HCT116 (cell line): ENCODE data around the gene HIVEP3.

ENCODE experiments used
- ATF3 ChIP-seq: IDR thresholded peaks from 2 replicates; pipeline ENCODE4 v1.6.1; 2012
- CTCF ChIP-seq, 3 experiments: fragments of 200-600 bp in 1 of 3; sonication (generic) in 1 of 3; IDR thresholded peaks in 2 of 3; conservative IDR thresholded peaks in 1 of 3; 2 replicates each; pipeline ENCODE4 v1.5.1; 2012 to 2017; ENCODE audit warnings: low read depth in 2 of 3, low read length in 2 of 3, antibody characterized with exemption in 1 of 3, borderline replicate concordance in 1 of 3, control low read depth in 1 of 3, mild to moderate bottlenecking in 1 of 3, mixed read lengths in 1 of 3, mixed run types in 1 of 3, moderate library complexity in 1 of 3; ENCODE audit not compliant: insufficient read depth in 1 of 3
- EGR1 ChIP-seq: IDR thresholded peaks from 2 replicates; pipeline ENCODE4 v1.6.1; 2012; ENCODE audit warnings: low read depth
- EZH2 ChIP-seq: fragments of 200-600 bp; sonication (generic); IDR thresholded peaks from 2 replicates; pipeline ENCODE4 v1.6.1; 2017; ENCODE audit warnings: antibody characterized with exemption, mixed run types
- JUND ChIP-seq: IDR thresholded peaks from 2 replicates; pipeline ENCODE4 v1.6.1; 2012
- MAX ChIP-seq: IDR thresholded peaks from 2 replicates; pipeline ENCODE4 v1.6.1; 2012
- POLR2A ChIP-seq: IDR thresholded peaks from 2 replicates; pipeline ENCODE4 v1.7.0; 2011; ENCODE audit warnings: borderline replicate concordance; ENCODE audit not compliant: insufficient read depth, insufficient read length; ENCODE audit errors: extremely low read depth
- SP1 ChIP-seq: IDR thresholded peaks from 2 replicates; pipeline ENCODE4 v1.6.1; 2012; ENCODE audit warnings: low read depth
- ZNF274 ChIP-seq: fragments of 200-500 bp; sonication (Bioruptor generic); IDR thresholded peaks from 2 replicates; pipeline ENCODE4 v1.6.1; 2014; ENCODE audit warnings: mild to moderate bottlenecking, low read depth, low read length, inconsistent platforms

GRCh38 chr1:41622859-41623732 lies 295.6 kb downstream of the HIVEP3 start:
- no peak for TF ChIP-seq EGR1
- TF ChIP-seq EZH2, result no peak
- no peak for TF ChIP-seq MAX
- TF ChIP-seq ZNF274, result no peak
- TF ChIP-seq CTCF (IDR thresholded peaks at IDR 0.05 in 2 of 3, conservative IDR thresholded peaks at IDR 0.05 in 1 of 3; ENCODE audit: borderline replicate concordance in 1 of 3, insufficient read depth in 1 of 3, low read depth in 2 of 3, low read length in 2 of 3), result no peak
- TF ChIP-seq POLR2A, result no peak
- no peak for TF ChIP-seq SP1
- no peak for TF ChIP-seq ATF3
- TF ChIP-seq JUND, result no peak
